GM13977 (cell line): ENCODE data around the gene ORAI1.
A peak's percentile ranks its signal among the peaks of the same experiment; 100 is the strongest.
"Not testable (repeated sequence)": the region's sequence is repeated elsewhere in the genome, so short reads cannot be mapped to it uniquely, and the experiment has no call there.

ENCODE experiments used
- DNase-seq: peaks from one replicate; pipeline ENCODE4 v3.0.0; 2012; ENCODE audit warnings: low spot score
- in situ Hi-C: fragments of 300-500 bp; cut with MboI; formaldehyde crosslinking; loops from one replicate; pipeline ENCODE4 v1.12.0; 2022; ENCODE audit warnings: low sequenced_read_pairs, low pct_unique_long_range_greater_than_20kb, mixed read lengths, inconsistent platforms; ENCODE audit not compliant: unreplicated experiment
- TF ChIP-seq, protein P1 (sequence below): IDR thresholded peaks from 2 replicates; pipeline ENCODE4 v1.5.1; 2012; ENCODE audit warnings: mild to moderate bottlenecking, control low read depth; ENCODE audit not compliant: insufficient read depth; ENCODE audit errors: extremely low read depth, missing control alignments

Gene ORAI1

DNA sequence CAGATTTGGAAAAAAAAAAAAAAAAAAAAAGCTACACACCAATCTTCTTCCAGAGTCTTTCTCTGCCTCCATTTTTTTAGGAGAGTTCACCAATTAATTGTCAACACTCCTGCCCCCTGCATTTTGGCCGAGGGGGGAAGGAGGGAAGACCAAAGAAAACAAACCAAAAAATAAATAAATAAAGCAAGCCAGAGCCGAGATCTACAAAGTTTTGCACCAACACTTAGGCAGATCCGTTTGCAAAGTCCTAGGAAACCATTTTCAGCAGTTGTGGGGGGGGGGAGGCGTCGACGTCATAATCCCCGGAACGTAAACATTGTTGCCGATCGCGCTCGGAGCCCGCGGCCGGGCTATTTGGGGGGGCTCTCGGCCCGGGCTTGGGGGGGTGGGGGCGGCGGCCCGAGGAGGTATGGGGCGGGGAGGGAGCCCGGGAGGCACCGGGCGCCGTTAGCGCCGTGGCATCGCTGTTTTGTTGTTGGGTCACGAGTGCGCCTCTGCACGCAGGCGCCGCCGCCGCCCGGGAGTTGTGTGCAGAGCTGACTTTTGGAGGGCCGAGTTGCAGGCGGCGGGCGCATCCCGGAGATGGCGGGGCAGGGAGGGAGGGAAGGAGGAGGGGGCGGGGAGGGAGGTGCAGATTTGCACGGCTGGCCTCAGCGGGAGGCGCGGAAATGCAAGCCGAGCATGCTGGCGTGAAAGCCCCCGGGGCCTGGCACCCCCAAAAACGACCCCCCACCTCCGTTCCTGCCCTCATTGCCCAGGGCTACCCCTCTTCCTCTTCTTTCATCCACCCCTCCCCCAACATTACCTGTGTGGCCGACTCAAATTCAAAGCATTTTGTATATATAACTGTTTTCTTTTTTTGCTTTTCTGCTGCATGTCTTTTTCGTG is 46.1 kb upstream of the ORAI1 start:
- TF ChIP-seq, protein P1, sequence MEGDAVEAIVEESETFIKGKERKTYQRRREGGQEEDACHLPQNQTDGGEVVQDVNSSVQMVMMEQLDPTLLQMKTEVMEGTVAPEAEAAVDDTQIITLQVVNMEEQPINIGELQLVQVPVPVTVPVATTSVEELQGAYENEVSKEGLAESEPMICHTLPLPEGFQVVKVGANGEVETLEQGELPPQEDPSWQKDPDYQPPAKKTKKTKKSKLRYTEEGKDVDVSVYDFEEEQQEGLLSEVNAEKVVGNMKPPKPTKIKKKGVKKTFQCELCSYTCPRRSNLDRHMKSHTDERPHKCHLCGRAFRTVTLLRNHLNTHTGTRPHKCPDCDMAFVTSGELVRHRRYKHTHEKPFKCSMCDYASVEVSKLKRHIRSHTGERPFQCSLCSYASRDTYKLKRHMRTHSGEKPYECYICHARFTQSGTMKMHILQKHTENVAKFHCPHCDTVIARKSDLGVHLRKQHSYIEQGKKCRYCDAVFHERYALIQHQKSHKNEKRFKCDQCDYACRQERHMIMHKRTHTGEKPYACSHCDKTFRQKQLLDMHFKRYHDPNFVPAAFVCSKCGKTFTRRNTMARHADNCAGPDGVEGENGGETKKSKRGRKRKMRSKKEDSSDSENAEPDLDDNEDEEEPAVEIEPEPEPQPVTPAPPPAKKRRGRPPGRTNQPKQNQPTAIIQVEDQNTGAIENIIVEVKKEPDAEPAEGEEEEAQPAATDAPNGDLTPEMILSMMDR: no peak
- peak; percentile 76 for DNase-seq
- in situ Hi-C loops: no loop called here

GRCh38 chr12:121580959-121581685 is 45.2 kb upstream of the ORAI1 start, which contains the start of gene KDM2B:
TSS of gene KDM2B (minus strand) at chr12:121581023. CDS start at chr12:121580911, 112 bp downstream.
- DNase-seq: no peak
- TF ChIP-seq, protein P1: peak; percentile 11
- in situ Hi-C loops: no loop called here

DNA sequence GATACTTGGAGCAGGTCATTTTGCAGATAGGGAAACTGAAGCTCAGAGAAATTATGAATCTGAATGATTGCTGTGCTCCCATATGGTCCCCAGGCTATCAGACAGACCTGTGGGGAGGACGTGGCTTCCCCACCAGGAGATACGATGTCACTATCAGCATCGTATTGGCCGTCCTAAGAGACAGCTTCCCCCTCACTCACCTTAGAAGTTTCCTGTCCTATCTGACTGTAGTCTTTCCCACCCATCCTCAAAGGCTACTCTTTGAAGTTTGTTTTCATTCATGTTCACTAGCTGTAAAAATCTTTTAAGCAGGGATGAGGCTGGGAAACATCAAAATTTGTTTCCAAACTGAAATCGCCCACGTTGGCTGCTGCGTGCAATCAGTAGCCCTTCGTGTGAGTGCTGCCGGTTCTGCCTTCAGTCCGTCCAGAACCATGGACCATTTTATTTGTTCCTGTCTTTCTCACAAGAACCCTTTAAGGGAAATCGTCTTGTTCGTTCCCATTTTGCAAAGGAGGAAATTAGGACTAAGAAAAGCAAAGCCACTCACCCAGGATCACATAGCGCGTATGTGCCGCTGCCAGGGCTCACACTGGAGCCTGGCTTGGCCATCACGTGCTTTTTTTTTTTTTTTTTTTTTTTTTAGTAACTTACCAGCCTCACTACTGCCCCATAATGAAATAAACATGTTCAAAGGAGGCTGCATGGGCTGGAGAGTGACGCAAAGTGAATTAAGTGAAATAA is 44.5 kb upstream of the ORAI1 start:
- in situ Hi-C loops: no loop called here
- no peak for DNase-seq
- TF ChIP-seq, protein P1: no peak

DNA sequence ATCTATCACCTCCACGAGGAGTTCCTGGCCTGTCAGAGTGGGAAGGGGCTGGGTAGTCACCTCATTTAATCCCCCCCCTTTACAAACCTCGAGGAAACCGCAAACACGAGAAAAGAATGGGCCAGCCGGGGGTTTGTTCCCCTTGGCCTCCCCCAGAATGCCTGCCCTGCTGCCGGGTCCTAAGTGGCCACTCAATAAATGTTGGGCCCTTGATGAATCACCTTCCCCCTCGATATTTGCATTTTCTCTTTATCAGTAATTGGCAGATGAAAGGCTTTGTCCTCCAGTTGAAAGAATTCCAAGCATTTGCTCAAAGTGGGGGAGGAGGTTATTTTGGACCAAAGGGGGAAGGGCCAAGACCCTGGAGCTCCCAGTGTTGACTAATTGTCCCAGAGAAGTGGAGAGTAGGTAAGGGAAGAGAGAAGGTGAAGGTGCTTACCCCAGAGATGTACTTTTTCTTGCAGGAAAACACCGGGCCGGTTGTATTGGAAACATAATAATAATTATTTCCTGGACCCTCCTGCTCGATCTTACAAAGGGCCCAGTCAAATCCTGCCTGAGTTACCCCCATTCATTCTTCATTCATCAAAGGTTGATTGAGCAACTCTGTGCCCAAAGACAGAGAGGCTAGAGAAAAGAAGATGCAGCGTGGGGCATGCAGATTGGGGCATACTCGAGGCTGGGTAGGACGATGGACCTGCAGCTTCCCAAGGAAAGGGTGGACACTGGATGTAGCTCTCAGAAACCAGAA is 43.6 kb upstream of the ORAI1 start:
- TF ChIP-seq, protein P1: no peak
- DNase-seq: no peak
- in situ Hi-C loops: no loop called here

DNA sequence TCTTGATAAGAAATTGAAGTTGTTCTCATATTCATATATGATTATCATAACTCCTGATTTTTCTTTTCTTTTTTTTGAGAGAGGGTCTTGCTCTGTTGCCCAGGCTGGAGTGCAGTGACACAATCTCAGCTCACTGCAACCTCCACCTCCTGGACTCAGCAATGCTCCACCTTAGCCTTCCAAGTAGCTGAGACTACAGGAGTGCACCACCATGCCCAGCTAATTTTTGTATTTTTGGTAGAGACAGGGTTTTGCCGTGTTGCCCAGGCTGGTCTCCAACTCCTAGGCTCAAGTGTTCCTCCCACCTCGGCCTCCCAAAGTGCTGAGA is 43.0 kb upstream of the ORAI1 start:
- in situ Hi-C loops, DNase-seq: not testable (repeated sequence)

DNA sequence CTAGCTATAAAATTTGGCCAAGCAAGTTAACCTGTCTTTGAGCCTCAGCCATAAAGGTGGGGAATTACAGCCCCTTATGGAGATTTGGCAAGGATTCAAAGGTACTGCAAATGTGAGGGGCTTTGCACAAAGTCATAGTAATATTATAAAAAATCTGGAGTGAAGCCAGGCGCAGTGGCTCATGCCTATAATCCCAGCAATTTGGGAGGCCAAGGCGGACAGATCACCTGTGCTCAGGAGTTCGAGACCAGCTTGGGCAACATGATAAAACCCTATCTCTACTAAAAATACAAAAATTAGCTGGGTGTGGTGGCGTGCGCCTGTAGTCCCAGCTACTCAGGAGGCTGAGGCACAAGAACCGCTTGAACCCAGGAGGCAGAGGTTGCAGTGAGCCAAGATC is 41.4 kb upstream of the ORAI1 start:
- in situ Hi-C loops, DNase-seq: not testable (repeated sequence)
